IPS DF 4.7 (cell line): Measurements from ENCODE around the gene VDR.
"Not testable (repeated sequence)": the region's sequence is repeated elsewhere in the genome, so short reads cannot be mapped to it uniquely, and the experiment has no call there.

ENCODE experiments used
- DNase-seq: peaks from one replicate; pipeline ENCODE4 v3.0.0-alpha.2; 2013; ENCODE audit warnings: low spot score; ENCODE audit errors: extremely low read depth

VDR gene

DNA sequence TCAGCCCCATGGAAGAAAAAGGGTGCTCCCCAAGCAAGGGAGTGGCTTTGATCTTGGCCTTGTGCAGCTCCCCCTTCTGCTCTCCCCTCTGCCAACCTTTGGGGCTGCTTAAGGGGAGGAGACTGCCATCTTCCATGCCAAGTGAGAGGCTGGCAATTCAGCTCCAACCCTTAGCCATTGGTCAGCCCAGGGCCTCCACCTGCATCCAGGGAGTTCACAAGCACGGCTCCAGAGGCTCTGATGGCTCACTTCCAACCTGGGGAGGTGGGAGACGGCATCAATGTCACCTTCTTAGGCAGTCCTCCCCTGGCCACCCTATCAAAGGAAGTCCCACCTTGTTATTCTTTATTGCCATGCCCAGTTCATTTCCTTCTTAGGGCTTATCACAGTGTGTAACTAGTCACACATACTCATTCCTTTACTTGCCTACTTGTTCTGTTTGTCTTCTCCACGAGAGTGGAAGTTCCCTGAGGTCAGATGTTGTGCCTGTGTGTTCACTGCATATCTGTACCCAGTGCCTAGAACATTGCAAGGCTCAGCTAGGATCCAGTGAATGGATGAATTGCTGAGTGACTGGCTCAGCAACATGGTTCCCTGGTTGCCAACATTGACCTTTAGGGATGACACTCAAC is 90.1 kb downstream of the VDR start:
- DNase-seq, result no peak

DNA sequence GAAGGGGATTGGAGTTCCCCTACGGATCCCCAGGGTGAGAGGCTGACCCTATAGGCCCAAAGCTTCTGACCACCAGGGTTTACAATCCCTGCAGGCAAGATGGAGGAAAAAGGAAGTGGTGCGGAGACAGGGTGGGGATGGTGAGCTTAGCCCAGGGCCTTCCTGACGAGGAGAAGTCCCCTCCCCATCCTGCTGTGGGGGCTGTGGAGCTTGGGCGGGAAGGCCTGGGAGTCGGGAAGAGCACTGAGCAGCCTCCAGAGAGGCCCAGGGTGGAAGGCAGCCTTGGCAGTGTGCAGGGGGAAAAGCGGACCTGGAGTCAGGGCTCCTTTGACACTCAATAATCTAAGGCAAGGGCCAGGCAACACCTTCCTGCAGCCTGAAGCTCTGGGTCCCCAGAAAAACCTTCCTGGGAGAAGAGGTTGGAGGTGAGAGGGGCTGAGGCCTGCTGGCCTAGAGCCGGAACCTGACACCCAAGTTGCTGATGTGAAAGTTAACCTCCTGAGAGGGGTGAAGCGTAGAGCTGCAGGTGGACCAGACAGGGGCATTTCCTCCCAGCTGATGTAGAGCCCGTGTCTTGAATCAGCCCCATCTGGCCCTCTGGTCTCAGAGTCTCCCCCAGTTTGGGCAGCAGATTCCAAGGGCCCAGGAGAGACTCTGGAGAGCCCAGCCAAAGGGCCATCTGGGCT is 91.1 kb downstream of the VDR start:
- no peak for DNase-seq

DNA sequence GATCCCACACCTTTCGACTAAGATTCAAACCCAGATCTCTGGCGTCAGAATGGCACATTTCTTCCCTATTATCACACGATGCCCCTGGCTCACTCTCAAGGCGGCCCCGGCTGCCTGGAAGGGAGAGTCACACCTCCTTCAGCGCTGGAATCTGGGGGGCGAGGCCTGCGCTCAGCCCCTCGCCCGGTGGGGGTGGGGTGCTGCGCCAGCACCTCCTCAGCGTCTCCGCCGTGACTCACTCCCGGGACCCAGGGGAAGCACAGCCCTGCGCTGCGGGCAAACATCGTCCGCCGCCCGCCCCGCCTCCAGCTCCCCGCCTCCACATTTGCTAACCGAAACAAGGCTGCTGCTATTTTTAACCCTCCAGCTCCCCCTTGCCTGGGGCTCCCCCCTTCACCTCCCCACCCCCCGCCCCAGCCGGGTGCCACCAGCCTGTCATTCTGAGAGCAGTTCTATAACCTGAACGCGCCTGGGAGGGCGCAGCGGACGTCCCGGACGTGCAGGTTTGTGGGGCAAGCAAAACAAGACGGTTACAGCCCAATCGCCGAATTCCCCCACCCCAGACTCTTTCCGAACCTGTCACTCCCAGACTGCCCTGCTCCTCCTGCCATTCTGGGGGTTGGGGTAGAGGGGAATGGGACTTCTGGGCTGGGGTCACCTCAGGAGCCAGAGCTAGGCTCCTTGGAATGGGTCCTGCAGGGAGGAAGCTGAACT is 91.8 kb downstream of the VDR start:
- no peak for DNase-seq

DNA sequence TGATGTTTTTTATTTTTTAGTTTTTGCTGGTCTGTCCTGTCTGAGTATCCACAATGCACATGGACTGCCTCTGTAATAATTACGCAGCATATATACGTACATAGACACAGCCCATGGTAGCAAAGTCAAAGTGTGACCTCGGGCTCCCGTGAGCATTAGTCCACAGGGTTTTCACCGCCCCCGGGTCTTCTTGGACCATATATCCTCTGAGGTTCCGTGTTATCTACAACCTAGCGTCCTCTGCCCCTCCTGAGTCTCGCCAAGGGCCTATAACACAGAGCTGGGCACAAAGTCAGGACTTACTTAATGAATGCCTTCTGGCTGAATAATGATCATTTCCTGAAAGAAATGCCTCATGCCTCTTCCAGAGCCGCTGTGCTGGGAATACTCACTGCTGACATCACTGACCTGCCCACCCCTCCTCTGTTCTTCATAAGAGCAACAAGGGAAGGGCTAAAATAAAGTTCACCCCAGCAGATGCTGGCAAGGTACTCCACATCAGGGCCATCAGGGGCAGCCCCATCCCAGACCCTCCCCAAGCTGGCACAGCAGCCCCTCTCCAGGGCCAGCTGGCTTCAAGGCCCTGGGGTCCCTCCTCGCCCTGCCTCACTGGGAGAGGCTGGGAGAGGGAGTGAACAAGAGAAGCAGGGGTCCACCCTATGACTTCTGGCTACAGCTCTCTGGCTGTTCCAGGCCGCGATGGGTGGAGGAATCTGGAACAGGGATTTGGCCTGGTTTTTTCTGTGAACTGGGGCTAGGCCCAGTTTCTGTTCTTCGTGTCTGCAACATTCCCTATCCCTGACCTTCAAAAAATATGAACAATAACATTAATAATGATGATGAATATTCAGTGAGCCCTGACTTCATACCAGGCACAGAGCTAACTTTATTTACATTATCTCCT is 93.0 kb downstream of the VDR start:
- no peak for DNase-seq

DNA sequence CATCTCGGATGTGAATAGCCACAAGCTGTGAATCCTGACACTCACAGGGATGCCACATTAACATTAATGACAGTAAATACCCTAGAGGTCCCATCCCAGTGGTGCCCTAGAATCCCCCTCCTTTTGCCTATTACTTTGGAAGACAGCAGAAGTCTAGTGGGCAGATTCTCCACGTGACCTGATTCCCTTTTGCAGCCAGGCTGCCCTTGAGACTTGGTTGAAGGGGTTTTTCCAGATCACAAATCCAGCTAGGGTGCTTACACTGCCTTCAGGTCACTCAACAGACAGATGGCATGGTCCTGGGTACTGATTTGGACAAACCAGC is 93.8 kb downstream of the VDR start:
- no peak for DNase-seq

DNA sequence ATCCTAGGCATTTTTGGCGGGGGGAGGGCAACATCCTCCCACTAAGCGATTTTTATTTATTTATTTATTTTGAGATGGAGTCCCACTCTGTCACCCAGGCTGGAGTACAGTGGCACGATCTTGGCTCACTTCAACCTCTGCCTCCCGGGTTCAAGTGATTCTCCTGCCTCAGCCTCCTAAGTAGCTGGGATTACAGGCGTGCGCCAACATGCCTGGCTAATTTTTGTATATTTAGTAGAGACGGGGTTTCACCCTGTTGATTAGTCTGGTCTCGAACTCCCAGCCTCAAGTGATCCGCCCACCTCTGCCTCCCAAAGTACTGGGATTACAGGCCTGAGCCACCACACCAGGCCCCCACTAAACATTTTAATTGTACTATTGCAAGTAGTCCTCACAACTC is 95.3 kb downstream of the VDR start:
- not testable (repeated sequence) for DNase-seq

DNA sequence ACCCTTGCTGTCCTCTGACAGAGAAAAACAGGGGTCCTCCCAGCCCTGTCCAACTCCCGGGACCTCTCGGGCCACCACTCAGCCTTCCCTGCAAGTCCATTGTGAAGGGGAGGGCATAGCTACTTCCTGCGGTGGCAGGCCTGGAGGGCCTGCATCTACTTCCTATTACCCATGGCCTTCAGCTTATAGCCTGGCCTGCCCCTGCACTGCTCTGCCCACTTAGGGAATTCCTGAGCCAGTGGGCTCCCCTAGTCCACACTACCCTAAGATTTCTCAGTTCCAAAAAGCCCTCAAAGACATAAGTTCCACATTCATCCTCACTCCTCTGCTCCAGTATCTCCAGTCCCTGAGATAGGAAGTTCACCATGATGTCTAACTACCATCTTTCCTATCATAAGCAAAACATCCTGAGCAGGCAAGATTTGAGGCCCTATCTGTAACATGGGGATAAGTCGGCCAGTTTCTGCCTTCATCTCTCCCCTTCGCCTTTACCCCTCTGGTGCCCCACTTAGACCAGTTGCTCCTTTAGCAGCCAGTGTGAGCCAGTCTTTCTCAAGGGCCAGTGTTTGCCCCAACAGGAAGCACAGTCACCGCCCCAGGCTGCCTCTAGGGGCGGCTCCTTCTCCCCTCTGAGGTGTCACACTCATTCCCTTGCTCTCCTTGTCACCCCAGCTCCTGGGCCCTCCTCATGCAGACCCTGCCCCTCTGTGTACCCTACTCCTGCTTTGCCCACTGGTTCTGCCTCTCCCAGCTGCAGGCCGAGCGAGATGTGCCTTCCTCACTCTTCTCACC is 96.0 kb downstream of the VDR start:
- DNase-seq, result no peak

DNA sequence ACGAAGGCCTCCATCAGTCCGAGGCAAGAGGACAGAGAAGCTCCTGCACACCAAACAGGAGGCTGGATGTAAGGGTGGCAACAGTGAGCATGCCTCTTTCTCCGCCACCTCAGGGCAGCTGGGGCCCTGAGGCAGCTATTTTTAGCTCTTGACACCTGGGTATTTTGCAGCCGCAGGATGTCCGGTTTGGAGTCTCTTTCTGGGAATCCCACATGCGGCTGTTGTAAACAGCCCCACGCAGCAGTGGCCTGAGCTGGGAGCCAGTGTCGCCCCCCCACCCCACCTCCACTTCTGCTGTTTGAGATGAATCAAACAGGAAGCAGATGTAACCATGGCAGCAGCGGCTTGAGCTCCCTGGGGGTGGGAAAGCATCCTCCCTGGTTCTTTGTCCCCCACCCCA is 96.7 kb downstream of the VDR start:
- no peak for DNase-seq

DNA sequence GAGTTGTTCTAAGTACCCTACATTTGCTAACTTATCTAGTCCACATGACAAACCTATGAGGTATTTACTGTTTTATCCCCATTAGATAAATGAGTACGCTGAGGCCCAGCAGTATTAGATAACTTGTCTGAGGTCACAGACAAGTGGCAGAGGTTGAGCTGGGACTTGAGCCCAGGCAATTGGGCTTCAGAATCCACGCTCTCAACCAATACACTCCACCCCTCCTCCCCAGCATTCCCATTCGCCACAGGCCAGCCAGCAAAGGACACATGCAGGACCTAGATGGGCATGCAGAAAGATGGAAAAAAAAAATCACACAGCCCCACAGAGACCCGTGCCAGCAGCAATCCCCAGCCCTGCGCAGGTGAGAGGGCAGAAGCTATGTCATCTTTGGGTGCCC is 97.5 kb downstream of the VDR start:
- no peak for DNase-seq

DNA sequence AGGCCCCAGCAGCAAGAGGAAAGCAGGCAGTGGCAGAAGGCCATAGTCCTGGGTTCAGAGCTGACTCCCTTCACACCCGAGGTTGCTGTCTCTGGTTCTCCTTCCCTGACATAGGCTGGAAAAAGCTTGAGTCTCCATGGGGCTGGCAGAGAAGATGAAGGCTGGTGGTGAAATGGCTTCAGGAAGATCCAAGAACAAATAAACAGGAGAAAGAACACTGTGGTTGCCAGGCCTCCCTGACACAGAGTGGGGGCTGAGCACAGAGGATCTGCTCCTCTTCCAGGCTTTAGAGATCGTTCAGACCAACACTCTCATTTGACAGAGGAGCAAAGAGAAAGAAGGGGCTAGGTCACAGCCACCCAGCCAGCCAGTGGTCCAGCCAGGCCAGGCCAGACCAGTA is 99.4 kb downstream of the VDR start:
- no peak for DNase-seq

DNA sequence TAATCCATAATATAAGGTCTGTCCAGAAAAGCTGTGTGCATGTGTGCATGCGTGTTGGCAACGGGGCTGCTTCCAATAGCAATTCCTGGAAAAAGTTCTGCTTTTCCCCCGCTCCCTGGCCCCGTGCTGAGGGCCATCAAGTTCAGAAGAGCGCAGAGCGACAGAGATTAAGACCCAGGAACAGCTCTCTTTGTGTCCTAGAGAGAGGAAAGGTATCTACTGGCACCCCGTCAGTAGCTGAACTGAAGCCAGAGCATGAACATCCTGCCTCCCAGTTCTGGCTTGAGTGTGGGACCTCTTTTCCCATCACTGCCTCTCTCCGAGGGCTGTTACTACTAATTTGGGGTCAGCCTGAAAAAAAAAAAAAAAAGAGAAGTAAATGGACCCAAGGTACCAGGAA is 100.6 kb downstream of the VDR start:
- no peak for DNase-seq

DNA sequence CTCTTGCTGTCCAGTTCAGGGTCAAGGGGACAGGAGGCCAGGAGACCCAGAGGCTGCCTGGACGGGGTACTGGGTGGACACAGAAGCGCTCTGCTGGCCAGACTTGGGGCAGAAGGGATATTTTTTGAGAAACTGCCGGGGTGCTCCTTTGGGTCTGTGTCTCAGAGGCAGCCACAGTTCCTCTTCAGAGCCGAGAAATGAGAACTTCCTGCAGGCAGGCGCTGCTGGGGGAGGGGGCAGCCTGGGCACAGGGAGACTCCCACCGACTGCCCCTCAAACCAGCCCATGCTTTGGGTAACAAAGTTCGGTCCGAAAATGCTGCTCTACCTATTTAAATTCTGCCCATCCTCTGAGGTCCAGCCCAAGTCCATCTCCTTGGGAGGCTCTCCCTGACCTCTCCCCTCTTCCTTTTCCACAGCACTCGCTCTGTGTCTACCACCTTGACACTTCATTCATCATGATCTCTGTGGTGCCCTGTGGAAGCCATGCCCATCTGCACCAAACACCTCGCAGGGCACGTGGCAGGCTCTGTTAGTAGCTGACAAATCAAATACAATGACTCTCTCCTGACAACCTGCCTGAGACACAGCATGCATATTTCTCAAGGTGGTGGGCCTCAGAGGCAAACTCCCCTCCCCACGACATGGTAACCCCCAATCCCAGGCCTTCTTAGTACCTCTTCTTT is 101.5 kb downstream of the VDR start:
- no peak for DNase-seq

DNA sequence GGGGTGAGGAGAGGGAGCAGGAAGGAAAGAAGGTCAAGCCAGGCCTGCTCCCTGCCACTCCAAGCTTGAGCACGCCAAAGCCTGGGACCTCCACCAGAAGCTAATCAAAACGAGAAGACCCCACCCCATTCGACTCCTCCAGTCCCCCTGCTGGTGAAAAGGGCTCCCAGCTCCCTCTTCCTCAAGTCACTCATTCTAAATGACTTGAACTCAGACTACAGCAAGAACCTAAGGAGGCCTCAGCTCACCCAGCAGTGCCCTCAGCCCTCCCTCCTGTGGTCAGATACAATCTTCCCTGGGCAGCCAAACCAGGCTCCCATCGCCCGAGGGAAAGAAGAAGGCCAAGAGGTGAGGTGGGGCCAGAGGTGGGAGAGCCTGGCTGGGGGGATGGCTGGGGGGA is 102.5 kb downstream of the VDR start:
- DNase-seq, result no peak

DNA sequence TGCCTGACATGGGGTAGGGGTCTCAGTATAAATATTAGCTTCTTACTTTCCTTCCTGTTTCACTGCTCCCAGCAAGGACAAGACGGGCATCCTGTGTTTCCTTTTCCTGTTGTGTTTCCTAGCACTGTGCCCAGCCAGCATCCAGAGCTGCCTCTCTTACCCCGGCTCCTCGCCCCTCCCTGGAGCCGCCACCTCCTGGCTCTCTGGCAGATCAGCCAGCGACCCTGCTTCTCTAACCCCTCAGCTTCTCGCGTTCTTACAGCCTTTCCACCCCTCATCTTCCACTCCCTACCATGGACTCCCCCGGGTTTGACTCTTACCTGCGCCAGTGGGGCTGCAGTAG is 102.9 kb downstream of the VDR start:
- DNase-seq, result no peak

DNA sequence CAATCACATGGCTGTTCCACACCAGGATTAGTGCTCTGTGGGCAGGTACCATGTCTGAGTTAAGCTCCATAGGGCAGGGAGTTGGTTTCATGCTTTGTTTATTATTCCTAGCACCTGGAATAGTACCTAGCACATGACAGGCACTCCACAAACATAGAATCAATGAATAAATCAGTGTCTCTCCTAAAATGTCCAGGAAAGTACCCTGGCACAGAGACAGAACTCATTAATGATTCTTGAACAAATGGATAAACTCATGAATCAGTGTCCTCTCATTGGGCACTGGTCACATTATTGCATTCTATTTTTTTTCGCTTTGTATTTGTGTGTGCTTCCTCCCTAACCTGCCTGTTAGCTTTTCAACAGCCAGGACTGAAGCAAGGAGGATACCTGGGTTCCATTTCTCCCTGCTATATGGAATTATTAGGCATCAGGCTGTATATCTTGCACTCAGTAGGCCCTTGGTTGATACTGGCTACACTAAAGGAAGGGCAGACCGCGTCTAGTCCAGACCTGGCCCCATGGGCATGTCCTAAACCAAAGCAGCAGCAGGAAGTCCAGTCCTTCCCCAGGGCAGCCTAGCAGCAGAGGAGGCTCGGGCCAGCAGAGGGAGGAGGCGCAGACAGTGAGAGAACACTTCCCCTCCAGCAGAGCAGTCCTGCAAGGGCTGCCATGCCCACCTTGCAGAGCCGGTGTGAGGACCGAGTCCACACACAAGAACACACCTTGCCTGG is 103.5 kb downstream of the VDR start:
- DNase-seq, result no peak

DNA sequence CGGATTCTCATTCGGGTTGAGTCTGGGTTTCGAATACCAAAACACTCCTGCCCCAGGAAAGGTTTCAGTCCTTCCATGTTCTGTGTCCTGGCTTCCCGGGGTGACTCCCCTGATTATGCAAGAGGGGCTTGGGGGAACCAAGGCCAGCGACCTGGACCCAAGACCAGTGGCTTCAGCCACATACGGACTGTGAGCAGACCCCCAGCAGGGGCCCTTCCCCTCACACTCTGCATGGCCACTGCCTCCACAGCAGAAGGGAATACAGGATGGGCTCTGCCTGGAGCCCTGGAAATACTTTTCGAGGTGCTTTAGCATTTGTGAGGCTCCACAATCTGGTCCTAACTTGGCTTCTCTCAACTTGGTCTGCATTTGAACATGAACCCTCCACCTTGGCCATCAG is 104.2 kb downstream of the VDR start:
- DNase-seq, result no peak

DNA sequence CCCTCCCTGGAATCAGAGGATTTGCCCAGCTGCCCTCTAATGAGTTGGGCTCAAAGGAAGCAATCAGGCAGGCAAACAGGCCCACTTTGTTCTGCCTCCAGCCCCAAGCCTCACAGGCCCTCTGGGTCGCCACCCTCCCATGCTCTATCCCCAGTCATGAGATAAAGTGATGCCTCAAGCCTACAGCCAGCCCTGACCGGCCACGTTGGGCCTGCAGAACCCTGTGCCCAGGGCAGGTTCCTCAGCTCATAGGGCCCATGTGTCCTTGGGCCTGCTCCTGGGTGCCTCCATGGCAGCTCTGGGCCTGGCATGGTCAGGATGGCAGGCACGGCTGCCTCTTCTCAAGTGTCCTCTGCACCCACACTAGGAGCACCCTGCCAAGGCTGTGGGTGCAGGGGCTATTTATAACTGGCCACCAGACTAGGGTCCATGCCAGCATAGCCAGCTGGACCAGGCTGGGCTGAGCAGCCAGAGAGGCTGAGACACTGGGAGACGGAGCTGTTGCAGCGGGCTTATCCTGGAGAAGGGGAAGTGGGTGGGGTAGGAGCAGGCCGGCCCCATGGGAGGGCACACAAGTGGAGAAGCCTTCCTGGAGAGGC is 105.3 kb downstream of the VDR start:
- DNase-seq, result no peak

DNA sequence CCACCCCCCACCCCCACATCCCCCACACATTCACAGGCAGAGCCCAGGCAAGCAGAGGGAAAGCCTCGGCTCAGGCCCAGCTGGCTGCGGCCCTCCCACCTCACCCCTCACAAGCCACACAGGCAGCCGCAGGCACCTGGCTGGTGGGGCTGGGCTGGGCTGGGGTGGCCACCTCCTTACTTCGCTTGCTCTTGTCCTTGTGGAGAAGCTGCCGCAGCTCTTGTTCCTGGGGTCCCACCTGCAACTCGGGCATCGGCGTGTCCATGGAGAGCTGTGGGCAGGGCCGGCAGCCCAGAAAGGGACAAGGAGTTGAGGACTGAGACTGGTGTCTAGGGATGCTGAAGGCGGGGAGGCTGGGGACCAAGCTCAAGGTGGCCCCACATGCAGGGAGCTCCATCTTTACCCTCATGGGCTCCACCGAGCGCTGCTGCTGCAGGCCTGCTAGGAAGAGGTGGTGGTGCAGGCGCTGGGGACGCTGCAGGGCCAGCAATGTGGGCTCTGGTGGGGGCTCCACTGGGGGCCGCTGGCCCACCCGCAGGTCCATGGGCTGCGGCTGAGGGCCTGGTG is 106.3 kb downstream of the VDR start:
- DNase-seq, result no peak

DNA sequence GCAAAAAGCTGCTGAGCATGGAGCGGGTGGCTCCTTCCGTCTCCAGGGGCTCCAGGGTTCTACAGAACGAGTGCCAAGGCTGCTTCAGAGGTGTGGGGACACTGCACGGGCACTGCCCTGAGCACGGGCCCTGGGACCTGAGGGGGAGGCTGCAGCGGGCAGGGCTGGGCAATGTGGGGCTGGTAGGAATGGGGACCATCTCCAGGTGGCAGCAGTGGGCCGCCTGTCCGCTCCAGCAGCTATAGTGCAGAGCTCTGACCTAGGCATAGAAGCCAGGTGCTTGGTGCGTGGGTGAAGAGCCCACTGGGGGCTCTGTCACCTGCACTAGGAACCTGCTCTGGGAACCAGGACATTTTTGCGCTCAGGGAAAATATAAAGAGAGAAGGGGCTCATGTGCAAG is 107.4 kb downstream of the VDR start:
- no peak for DNase-seq
